ENCODE results near the gene MLPH. TPM values are rescaled to one million over a fixed set of nuclear protein-coding genes. Genes with fewer than 3 reads are reported as not detected.
A peak's percentile ranks its signal among the peaks of the same experiment; 100 is the strongest.

The MLPH gene
- total and polyA plus RNA-seq, 3 experiments from 2014 or later, result not detected

DNA sequence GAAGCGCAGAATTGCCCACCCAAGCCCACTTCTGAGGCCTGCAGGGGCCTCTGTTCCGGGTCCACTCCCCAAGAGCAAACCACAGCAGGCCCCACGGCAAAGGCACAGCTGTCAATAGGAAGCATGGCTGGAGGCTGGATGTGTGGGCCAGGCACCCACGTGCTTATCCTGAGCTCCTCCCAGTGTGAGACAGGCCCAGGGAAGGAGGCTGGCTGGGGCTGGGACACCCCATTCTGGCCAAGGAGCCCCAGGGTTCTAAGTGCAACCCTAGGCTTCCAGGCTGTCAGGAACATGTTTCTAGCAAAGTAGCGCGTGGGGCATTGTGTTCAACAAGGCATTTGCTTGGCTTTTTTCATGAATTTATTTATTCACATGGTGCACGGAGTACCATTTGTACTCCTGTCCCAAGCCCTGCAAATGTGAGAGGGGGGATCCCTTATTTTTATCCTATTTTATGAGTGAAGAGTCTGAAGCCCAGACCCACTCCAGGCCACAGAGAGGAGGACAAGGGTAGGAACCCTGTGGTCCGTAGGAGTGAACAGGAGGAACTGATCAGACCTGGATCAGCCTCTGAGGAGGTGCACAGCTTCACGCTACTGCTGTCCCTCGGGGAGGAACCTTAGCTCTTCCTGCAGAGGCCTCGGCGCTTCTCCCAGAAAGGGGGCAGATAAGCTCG lies 109.6 kb downstream of the MLPH start:
- no peaks in the 10 kb centered on the region for H3K27me3 Mint-ChIP-seq
- DNase-seq, result no peak
- POLR2A ChIA-PET, result no interaction called here

DNA sequence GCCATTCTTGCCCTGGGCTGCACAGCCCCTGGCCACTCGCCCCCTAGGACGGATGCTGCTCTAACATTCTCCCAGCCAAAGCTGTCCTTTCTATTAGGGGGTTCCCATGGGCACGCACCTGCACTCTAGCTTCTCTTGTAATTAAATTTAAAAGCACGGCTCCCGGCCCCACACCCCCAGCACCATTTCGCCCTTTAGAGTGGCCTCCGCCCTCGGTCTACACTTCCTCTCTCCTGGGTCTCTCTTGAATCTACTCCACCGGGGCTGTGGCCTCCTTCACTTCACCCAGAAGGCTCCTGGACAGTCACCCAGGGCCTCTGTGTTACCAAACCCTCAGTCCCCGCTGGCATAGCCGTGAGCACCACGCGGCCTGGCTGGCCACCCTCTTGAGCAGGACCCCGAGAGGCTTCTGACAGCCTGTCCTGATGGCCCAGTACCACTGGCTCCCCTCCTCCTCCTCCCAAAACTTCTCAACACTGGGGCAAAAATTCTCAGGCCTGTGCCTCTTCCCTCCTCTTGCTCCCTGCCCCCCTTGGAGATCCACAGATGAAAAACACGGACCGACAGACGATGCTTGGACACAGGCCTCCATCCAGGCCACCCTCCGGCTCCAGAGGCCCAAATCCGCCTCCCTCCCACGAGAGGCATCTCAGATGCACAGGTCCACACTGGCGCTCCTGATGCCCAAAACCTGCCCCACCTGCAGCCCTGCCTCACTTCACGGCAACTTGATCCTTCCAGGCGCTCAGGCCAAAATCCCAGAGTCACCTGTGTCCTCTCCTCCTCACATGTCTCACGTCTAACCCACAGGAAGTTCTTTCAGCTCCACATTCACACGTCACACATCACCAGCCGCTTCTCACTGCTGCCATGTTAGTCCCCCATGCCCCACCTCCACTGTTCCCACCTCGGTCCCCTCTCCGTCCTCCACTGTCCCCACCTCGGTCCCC lies 110.4 kb downstream of the MLPH start:
- H3K9me3 Mint-ChIP-seq, result no peaks in the 10 kb centered on the region
- ChIA-PET CTCF (no interaction called here), POLR2A (no interaction called here)
- H3K27me3 Mint-ChIP-seq, result peaks cover 0 to 1% of the 10 kb centered on the region in 2 donors
- no peak overlapping the region for H3K4me3 Mint-ChIP-seq
- DNase-seq, result no peak
- Histone ChIP-seq H3K36me3 (ENCODE audit: insufficient read depth, low read length) (no peaks in the 10 kb centered on the region), H3K4me3 (ENCODE audit: low read length) (no peak overlapping the region), H3K9me3 (ENCODE audit: low read length) (no peaks in the 10 kb centered on the region), H3K4me1 (ENCODE audit: insufficient read depth, low read length) (no peaks in the 10 kb centered on the region), H3K27ac (ENCODE audit: low read depth, low read length) (no peak overlapping the region), H3K27me3 (ENCODE audit: insufficient read depth, low read length, poor library complexity, severe bottlenecking) (no peaks in the 10 kb centered on the region)
- H3K4me1 Mint-ChIP-seq, result peaks cover 2 to 5% (median 2%) of the 10 kb centered on the region in 3 donors
- H3K27ac Mint-ChIP-seq, result peak overlapping the region in 4 of 8 donors; percentile 77 to 95 (median 84)
- no peaks in the 10 kb centered on the region for H3K36me3 Mint-ChIP-seq

More for the DNA sequence above, 109.6 kb downstream of the MLPH start:
- no peaks in the 10 kb centered on the region for H3K27me3 ChIP-seq (ENCODE audit: insufficient read depth, low read length, poor library complexity, severe bottlenecking)
- H3K4me3 Mint-ChIP-seq, result no peak overlapping the region
- peaks cover 2% of the 10 kb centered on the region for H3K4me1 ChIP-seq (ENCODE audit: insufficient read depth, low read length)
- no peaks in the 10 kb centered on the region for H3K36me3 Mint-ChIP-seq
- H3K4me1 Mint-ChIP-seq, result peaks cover 2 to 5% (median 2%) of the 10 kb centered on the region in 3 donors
- H3K27ac Mint-ChIP-seq, result peak overlapping the region in 2 of 8 donors; percentile 36 to 95
- no peaks in the 10 kb centered on the region for H3K9me3 Mint-ChIP-seq
- CTCF ChIA-PET, result interaction anchor here (1.2 kb wide), 1 partner anchor 24 kb away, joined by 3 read pairs; no protein-coding TSS in a partner anchor
- H3K9me3 ChIP-seq (ENCODE audit: low read length), result no peaks in the 10 kb centered on the region
- H3K27ac ChIP-seq (ENCODE audit: low read depth, low read length), result no peak overlapping the region
- H3K4me3 ChIP-seq (ENCODE audit: low read length), result no peak overlapping the region
- H3K36me3 ChIP-seq (ENCODE audit: insufficient read depth, low read length), result no peaks in the 10 kb centered on the region

DNA sequence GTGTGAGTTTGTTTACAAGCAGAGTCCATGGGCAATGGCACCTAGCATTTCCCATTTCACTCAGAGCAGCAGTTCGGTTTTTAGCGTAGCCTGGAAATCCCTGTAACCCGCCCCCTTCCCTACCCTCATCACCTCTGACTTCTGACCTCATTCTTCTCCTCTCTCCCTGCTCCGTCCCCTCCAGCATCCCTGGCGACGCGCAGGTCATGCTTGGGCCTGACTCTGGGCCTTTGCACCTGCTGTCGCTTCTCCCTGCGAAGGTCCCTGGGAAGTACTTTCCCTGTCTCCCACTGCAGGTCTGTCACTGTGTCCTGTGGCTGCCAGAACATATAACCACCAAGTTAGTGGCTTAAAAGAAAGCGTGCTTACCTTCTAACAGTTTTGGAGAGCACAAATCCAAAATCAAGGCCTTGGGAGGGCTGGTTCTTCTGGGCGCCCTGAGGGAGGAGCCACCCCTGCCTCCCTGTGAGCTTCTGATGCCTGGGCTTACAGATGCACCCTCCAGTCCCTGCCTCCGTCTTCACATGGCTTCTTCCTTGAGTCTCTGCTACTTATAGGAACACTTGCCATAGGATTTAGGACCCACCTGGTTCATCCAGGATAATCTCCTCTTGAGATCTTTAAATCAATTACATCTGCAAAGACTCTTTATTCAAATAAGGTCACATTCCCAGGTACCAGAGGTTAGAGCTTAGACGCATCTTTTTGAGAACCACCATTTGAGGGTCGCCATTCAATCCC lies 111.6 kb downstream of the MLPH start:
- H3K4me1 ChIP-seq (ENCODE audit: insufficient read depth, low read length), result peaks cover 11% of the 10 kb centered on the region
- no peaks in the 10 kb centered on the region for H3K27me3 ChIP-seq (ENCODE audit: insufficient read depth, low read length, poor library complexity, severe bottlenecking)
- H3K27ac ChIP-seq (ENCODE audit: low read depth, low read length), result no peak overlapping the region
- ChIA-PET POLR2A (no interaction called here), CTCF (no interaction called here)
- H3K4me3 ChIP-seq (ENCODE audit: low read length), result no peak overlapping the region
- H3K36me3 Mint-ChIP-seq, result no peaks in the 10 kb centered on the region
- peaks cover 12 to 17% (median 13%) of the 10 kb centered on the region in 3 donors for H3K4me1 Mint-ChIP-seq
- no peak overlapping the region for H3K4me3 Mint-ChIP-seq
- no peaks in the 10 kb centered on the region for H3K9me3 Mint-ChIP-seq
- no peaks in the 10 kb centered on the region for H3K9me3 ChIP-seq (ENCODE audit: low read length)
- DNase-seq, result no peak
- H3K27ac Mint-ChIP-seq, result peak overlapping the region in 6 of 8 donors; percentile 4 to 84 (median 26)
- peaks cover 0 to 1% of the 10 kb centered on the region in 2 donors for H3K27me3 Mint-ChIP-seq
- no peaks in the 10 kb centered on the region for H3K36me3 ChIP-seq (ENCODE audit: insufficient read depth, low read length)

DNA sequence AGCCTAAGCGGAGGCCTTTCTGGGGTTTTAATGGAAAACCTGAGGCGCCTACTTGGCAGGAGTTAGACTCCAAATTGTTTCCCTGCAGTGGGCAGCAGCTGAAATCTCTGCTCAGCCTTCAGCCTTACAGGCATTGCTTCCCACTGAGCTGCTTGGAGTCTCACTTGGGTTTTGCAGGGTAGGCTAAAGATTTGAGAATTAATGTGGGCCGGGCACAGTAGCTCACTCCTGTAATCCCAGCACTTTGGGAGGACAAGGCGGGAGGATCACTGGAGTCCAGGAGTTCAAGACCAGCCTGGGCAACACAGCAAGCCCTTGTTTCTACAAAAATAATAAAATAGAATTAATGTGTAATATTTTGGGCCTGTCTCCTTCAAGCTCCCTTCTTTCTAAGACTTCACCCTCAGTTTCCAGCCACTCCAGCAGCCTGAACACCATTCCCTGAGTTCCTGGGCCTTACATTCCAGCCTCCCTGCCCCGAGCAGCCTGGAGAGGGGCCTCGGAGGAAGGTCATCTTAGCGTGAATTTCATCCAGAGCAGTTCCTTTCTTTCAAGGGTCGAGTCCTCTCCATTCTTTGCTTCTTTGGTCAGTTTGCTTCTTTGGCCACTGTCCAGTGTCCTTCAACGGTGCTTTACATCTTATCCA lies 112.5 kb downstream of the MLPH start:
- Histone ChIP-seq H3K4me3 (ENCODE audit: low read length) (no peak overlapping the region), H3K27me3 (ENCODE audit: insufficient read depth, low read length, poor library complexity, severe bottlenecking) (no peaks in the 10 kb centered on the region), H3K27ac (ENCODE audit: low read depth, low read length) (no peak overlapping the region), H3K36me3 (ENCODE audit: insufficient read depth, low read length) (no peaks in the 10 kb centered on the region), H3K4me1 (ENCODE audit: insufficient read depth, low read length) (peaks cover 19% of the 10 kb centered on the region), H3K9me3 (ENCODE audit: low read length) (no peaks in the 10 kb centered on the region)
- no peak for DNase-seq
- no peaks in the 10 kb centered on the region for H3K9me3 Mint-ChIP-seq
- H3K4me3 Mint-ChIP-seq, result no peak overlapping the region
- ChIA-PET POLR2A (no interaction called here), CTCF (interaction anchor here (0.8 kb wide), 1 partner anchor 28 kb away, joined by 3 read pairs; no protein-coding TSS in a partner anchor)
- H3K27ac Mint-ChIP-seq, result peak overlapping the region in 5 of 8 donors; percentile 3 to 84 (median 61)
- peaks cover 0 to 1% of the 10 kb centered on the region in 2 donors for H3K27me3 Mint-ChIP-seq
- no peaks in the 10 kb centered on the region for H3K36me3 Mint-ChIP-seq
- H3K4me1 Mint-ChIP-seq, result peaks cover 17 to 21% (median 19%) of the 10 kb centered on the region in 3 donors

DNA sequence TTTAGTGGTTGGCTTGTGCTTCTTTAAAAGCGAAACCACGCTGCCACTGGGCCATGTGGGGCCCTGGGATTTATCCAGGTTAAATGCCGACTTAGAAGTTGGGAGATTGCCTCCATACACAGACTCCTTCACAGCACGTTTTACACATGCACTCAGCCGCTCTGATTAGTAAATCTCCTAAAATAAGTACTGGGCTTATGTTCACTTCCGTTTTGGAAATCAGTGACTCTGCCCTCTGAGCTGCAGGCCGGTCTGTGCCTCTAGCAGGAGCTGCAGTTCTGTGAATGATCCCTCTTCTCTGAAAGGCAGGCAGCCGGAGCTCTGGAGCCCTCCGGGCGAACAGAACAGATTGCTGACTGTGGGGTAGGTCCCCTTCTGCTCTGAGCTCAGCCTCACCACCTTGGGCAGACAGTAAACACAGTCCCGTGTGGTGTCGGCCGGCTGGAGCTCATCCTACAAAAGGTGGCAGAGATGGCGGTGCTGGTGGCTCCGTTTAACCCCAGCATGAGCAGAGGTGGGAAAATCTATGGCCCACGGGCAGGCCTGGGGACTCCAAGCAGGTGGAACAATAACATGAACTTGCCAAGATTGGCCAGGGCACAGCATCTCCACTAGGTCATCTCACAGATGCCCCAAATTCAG lies 113.3 kb downstream of the MLPH start:
- Mint-ChIP-seq H3K36me3 (no peaks in the 10 kb centered on the region), H3K27me3 (peaks cover 0 to 1% of the 10 kb centered on the region in 2 donors), H3K4me3 (no peak overlapping the region), H3K27ac (peak overlapping the region in 4 of 8 donors; percentile 10 to 95 (median 42)), H3K9me3 (no peaks in the 10 kb centered on the region), H3K4me1 (peaks cover 19 to 25% (median 19%) of the 10 kb centered on the region in 3 donors)
- Histone ChIP-seq H3K36me3 (ENCODE audit: insufficient read depth, low read length) (no peaks in the 10 kb centered on the region), H3K27ac (ENCODE audit: low read depth, low read length) (no peak overlapping the region), H3K4me3 (ENCODE audit: low read length) (no peak overlapping the region), H3K9me3 (ENCODE audit: low read length) (no peaks in the 10 kb centered on the region), H3K4me1 (ENCODE audit: insufficient read depth, low read length) (peaks cover 20% of the 10 kb centered on the region), H3K27me3 (ENCODE audit: insufficient read depth, low read length, poor library complexity, severe bottlenecking) (no peaks in the 10 kb centered on the region)
- ChIA-PET POLR2A (no interaction called here), CTCF (interaction anchor here (0.8 kb wide), 1 partner anchor 28 kb away, joined by 3 read pairs; no protein-coding TSS in a partner anchor)
- no peak for DNase-seq

DNA sequence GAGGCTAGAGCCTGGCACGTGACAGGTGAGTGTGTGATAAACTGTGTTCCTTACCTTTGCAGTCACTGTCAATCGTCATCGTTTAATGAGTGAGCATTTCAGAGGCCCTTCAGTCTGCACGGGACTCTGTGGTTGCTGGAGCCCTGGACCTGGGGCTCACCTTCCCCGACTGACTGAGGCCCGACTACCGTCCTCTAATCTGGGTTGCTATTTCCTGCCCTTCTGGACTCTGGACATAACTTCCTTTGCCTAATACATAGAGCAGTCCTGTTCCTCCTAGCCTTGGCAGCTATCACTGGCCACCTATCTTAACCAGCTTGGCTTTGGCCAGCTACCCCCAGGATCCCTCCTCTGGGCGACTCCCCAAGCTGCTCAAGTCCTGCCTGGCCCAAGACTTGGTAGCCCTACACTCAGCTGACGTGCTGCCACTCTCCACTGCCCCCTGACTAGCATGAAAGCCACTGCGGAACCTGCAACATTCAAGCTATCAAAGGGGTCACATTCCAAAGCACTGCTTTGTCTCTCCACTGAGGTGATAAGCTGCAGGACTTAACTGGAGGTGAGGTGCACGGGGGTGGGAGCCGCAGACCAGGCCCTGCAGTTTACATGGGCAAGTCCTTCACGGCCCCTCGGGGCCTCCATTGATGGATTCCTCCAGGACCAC lies 114.5 kb downstream of the MLPH start:
- no peak overlapping the region for H3K4me3 ChIP-seq (ENCODE audit: low read length)
- no peaks in the 10 kb centered on the region for H3K36me3 ChIP-seq (ENCODE audit: insufficient read depth, low read length)
- H3K36me3 Mint-ChIP-seq, result no peaks in the 10 kb centered on the region
- H3K27me3 ChIP-seq (ENCODE audit: insufficient read depth, low read length, poor library complexity, severe bottlenecking), result no peaks in the 10 kb centered on the region
- H3K27ac Mint-ChIP-seq, result peak overlapping the region in 4 of 8 donors; percentile 55 to 97 (median 88)
- H3K27me3 Mint-ChIP-seq, result peaks cover 0 to 1% of the 10 kb centered on the region in 2 donors
- POLR2A ChIA-PET, result no interaction called here
- no peaks in the 10 kb centered on the region for H3K9me3 Mint-ChIP-seq
- H3K27ac ChIP-seq (ENCODE audit: low read depth, low read length), result no peak overlapping the region
- CTCF ChIA-PET, result interaction anchor here (1.1 kb wide), 1 partner anchor 144 kb away, joined by 4 read pairs; no protein-coding TSS in a partner anchor
- DNase-seq, result no peak
- peaks cover 19 to 25% (median 19%) of the 10 kb centered on the region in 3 donors for H3K4me1 Mint-ChIP-seq
- no peaks in the 10 kb centered on the region for H3K9me3 ChIP-seq (ENCODE audit: low read length)
- peaks cover 20% of the 10 kb centered on the region for H3K4me1 ChIP-seq (ENCODE audit: insufficient read depth, low read length)
- H3K4me3 Mint-ChIP-seq, result no peak overlapping the region

DNA sequence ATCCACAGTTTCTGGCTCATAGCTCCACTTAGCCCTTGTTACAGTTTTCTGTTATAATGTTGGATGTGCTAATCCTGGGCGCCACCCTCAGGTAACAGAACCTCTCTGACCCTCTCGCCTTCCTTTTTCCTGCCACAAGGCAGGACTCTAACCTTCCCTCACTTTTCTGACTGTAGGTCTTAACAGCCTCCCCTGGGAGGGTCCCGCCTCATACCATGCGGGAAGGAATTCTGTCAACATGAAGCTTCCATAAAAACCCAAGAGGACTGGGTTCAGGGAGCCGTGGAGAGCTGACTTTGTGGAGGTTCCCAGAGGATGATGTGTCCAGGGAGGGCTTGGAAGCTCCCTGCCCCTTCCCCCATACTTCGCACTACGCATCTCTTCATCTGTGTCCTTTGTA lies 115.4 kb downstream of the MLPH start:
- H3K27me3 Mint-ChIP-seq, result peaks cover 0 to 1% of the 10 kb centered on the region in 2 donors
- no peak for DNase-seq
- H3K9me3 Mint-ChIP-seq, result no peaks in the 10 kb centered on the region
- Histone ChIP-seq H3K4me1 (ENCODE audit: insufficient read depth, low read length) (peaks cover 20% of the 10 kb centered on the region), H3K36me3 (ENCODE audit: insufficient read depth, low read length) (no peaks in the 10 kb centered on the region), H3K9me3 (ENCODE audit: low read length) (no peaks in the 10 kb centered on the region), H3K27ac (ENCODE audit: low read depth, low read length) (no peak overlapping the region), H3K27me3 (ENCODE audit: insufficient read depth, low read length, poor library complexity, severe bottlenecking) (no peaks in the 10 kb centered on the region), H3K4me3 (ENCODE audit: low read length) (no peak overlapping the region)
- peak overlapping the region in 7 of 8 donors; percentile 49 to 97 (median 92) for H3K27ac Mint-ChIP-seq
- no peaks in the 10 kb centered on the region for H3K36me3 Mint-ChIP-seq
- peak overlapping the region in 2 of 7 donors; percentile 6 to 7 for H3K4me3 Mint-ChIP-seq
- ChIA-PET CTCF (interaction anchor here (1.1 to 1.2 kb wide), 2 partner anchors 9 to 143 kb away, joined by 3 to 4 read pairs; no protein-coding TSS in a partner anchor), POLR2A (no interaction called here)
- H3K4me1 Mint-ChIP-seq, result peaks cover 19 to 25% (median 19%) of the 10 kb centered on the region in 3 donors

All from CD8-positive, alpha-beta memory T cell (primary cell).